Tibial artery (tissue), 4 donors: ENCODE measurements around the gene SLC9B1.
A peak's percentile ranks its signal among the peaks of the same experiment; 100 is the strongest.
"Not testable (repeated sequence)": the region's sequence is repeated elsewhere in the genome, so short reads cannot be mapped to it uniquely, and the experiment has no call there.

Source experiments
- DNase-seq, 2 donors: peaks; one replicate each; pipeline ENCODE4 v3.0.0-alpha.2; 2019
- H3K27ac ChIP-seq, 2 donors: fragments of 200-600 bp; sonication (generic) in 1 of 2; 1 replicate in 1 of 2; 2 replicates in 1 of 2; pipeline ENCODE4 v1.5.1; 2018 to 2019; ENCODE audit warnings: mild to moderate bottlenecking in 1 of 2
- H3K27me3 ChIP-seq, 2 donors: fragments of 200-600 bp; sonication (generic) in 1 of 2; one replicate each; pipeline versions ENCODE4 v1.5.1 to v1.6.0; 2016 to 2019
- H3K36me3 ChIP-seq, 3 donors: fragments of 200-600 bp; sonication (generic) in 2 of 3; one replicate each; pipeline ENCODE4 v1.5.1; 2016 to 2019; ENCODE audit warnings: mild to moderate bottlenecking in 2 of 3
- H3K4me1 ChIP-seq, 4 donors: fragments of 200-600 bp; sonication (generic) in 2 of 4; 1 replicate in 3 of 4; 2 replicates in 1 of 4; pipeline ENCODE4 v1.5.1; 2016 to 2019
- H3K4me3 ChIP-seq, 2 donors: fragments of 200-600 bp; sonication (generic) in 1 of 2; 1 replicate in 1 of 2; 2 replicates in 1 of 2; pipeline ENCODE4 v1.5.1; 2018 to 2019; ENCODE audit warnings: mild to moderate bottlenecking in 2 of 2
- H3K9me3 ChIP-seq, 3 donors: fragments of 200-600 bp; sonication (generic) in 1 of 3; one replicate each; pipeline ENCODE4 v1.5.1; 2016 to 2019
- intact Hi-C: fragments of 100-400 bp; cut with DNase I; formaldehyde crosslinking; loops from one replicate; pipeline ENCODE4 v1.15.0; 2023; ENCODE audit warnings: low total_unique reads
- TF ChIP-seq, protein P1 (sequence below), 2 experiments: fragments of 200-600 bp in 1 of 2; fragments of 450-650 bp in 1 of 2; IDR thresholded peaks; one replicate each; pipeline ENCODE4 v1.5.1; 2017 to 2019; ENCODE audit warnings: antibody characterized with exemption in 2 of 2, mild to moderate bottlenecking in 1 of 2, moderate library complexity in 1 of 2

SLC9B1 gene

DNA sequence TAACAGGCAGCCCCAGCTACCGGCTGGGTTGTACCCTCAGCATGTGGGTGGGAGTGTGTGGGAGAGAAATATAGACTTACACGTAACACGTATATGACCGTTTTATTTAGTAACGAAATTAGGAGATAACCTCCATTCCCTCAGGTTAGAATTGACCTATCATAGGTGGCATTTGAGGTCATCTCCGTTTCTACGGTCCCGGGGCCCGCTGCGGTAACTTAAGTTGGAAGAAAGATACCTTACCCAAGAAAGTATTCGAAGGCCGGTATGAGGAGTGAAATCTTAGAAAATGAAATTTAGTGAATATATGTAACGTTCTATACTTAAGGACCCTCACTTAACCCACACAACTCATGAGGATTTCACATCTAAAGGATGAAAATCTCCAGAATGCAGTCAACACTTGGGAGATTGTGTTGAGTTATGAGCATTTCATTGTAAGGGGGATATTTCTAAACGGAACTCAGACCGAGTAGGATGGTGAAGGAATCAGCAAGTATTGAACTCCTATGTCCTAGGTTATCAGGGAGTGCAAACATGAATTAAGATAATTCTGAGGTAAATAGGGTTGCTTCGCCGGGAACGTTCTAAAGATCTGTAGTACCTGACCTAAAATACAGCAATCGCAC is 149.8 kb downstream of the SLC9B1 start:
- peak in 1 of 2 donors; percentile 21 for DNase-seq
- no peaks in the 10 kb centered on the region for H3K9me3 ChIP-seq
- H3K4me1 ChIP-seq: peaks cover 0 to 29% (median 2%) of the 10 kb centered on the region in 4 donors
- intact Hi-C loops: loop anchor here (2.0 to 5.0 kb wide), 2 partner anchors 109 to 148 kb away; partner anchors contain the start of genes MANBA and SLC9B1
- no peaks in the 10 kb centered on the region for H3K36me3 ChIP-seq
- peak overlapping the region; percentile 93 to 97 for H3K27ac ChIP-seq
- H3K4me3 ChIP-seq: peak overlapping the region; percentile 64 to 72
- TF ChIP-seq, protein P1, sequence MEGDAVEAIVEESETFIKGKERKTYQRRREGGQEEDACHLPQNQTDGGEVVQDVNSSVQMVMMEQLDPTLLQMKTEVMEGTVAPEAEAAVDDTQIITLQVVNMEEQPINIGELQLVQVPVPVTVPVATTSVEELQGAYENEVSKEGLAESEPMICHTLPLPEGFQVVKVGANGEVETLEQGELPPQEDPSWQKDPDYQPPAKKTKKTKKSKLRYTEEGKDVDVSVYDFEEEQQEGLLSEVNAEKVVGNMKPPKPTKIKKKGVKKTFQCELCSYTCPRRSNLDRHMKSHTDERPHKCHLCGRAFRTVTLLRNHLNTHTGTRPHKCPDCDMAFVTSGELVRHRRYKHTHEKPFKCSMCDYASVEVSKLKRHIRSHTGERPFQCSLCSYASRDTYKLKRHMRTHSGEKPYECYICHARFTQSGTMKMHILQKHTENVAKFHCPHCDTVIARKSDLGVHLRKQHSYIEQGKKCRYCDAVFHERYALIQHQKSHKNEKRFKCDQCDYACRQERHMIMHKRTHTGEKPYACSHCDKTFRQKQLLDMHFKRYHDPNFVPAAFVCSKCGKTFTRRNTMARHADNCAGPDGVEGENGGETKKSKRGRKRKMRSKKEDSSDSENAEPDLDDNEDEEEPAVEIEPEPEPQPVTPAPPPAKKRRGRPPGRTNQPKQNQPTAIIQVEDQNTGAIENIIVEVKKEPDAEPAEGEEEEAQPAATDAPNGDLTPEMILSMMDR (IDR thresholded peaks at IDR 0.05): no peak
- no peaks in the 10 kb centered on the region for H3K27me3 ChIP-seq

DNA sequence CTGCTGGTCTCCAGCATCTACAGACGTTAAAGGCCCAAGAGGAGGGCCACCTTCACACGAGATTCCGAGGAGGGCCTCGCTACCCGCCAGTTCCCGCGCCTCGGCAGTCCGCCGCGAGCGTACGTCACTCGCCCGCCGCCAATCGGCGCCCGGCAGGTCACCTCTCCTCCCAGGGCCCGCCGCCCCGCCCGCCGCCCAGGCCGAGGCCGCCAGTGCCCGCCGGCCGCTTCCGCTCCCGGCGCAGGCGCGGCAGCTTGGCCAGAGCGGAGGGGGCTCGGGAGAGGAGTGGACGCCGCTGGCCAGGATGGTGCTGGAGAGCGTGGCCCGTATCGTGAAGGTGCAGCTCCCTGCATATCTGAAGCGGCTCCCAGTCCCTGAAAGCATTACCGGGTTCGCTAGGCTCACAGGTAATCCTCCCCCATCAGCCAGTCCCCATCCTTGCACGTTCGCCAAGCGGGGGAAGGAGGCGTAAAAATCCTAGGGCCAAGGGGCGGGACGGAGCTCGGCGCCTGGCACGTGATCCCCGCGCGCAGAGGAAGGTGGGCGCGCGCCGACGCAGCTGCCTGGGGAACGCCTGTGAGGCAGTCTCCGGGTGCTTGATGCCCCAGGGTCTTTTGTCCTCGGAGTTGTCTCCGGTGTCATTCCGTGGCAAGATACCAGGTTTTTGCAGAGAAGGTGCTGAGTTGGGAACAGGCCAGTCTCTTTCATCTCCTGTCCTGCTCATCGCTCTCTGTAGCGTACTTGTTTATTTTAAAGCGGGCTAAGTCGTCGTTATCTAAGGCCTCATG is 150.5 kb downstream of the SLC9B1 start, which contains the start of gene CISD2:
TSS of gene CISD2 (plus strand) at position 212 of the 788 bp plus-strand sequence. CDS start at position 305, 93 bp downstream.
- Histone ChIP-seq H3K36me3 (no peaks in the 10 kb centered on the region), H3K4me1 (peaks cover 0 to 29% (median 2%) of the 10 kb centered on the region in 4 donors), H3K27me3 (no peaks in the 10 kb centered on the region), H3K9me3 (no peaks in the 10 kb centered on the region), H3K4me3 (peak within 1 kb of the TSS; percentile 64 to 72), H3K27ac (peak within 1 kb of the TSS; percentile 93 to 97)
- DNase-seq: peak; percentile 90 to 96
- intact Hi-C loops: loop anchor here (1.0 to 5.0 kb wide), 3 partner anchors 42 to 148 kb away; partner anchors contain the start of genes MANBA, SLC9B1 and UBE2D3
- TF ChIP-seq, protein P1 (IDR thresholded peaks at IDR 0.05): peak in 1 of 2 experiments; percentile 15

DNA sequence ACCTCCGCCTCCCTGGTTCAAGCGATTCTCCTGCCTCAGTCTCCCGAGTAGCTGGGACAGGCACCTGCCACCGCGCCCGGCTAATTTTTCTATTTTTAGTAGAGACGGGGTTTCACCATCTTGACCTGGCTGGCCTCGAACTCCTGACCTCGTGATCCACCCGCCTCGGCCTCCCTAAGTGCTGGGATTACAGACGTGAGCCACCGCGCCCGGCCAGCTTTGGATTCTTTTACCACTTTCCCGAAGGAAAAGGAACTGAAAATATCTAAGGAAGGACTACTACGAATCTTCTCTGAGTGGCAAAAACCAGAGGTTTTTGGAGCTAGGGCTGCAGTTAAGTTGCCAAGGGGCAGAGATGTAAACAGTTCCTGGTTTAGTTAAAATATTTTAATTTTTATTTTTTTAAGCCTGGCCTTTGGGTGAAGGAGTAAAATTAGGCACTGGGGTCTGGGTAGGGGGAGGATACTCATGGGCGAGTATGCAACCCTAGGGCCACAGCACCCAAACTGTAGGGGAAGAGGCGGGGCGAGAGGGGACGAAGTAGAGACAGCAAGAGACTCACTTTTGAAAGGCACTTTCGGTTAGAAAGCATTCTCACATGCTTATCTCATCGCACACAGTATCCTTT is 151.2 kb downstream of the SLC9B1 start:
- intact Hi-C loops: loop anchor here (1.0 to 5.0 kb wide), 3 partner anchors 41 to 149 kb away; partner anchors contain the start of genes MANBA, SLC9B1 and UBE2D3
- no peaks in the 10 kb centered on the region for H3K36me3 ChIP-seq
- no peaks in the 10 kb centered on the region for H3K27me3 ChIP-seq
- H3K9me3 ChIP-seq: no peaks in the 10 kb centered on the region
- peaks cover 0 to 29% (median 2%) of the 10 kb centered on the region in 4 donors for H3K4me1 ChIP-seq
- peak; percentile 26 to 68 for DNase-seq
- H3K4me3 ChIP-seq: peak overlapping the region; percentile 64 to 72
- TF ChIP-seq, protein P1 (IDR thresholded peaks at IDR 0.05): no peak
- H3K27ac ChIP-seq: peak overlapping the region; percentile 93 to 97

DNA sequence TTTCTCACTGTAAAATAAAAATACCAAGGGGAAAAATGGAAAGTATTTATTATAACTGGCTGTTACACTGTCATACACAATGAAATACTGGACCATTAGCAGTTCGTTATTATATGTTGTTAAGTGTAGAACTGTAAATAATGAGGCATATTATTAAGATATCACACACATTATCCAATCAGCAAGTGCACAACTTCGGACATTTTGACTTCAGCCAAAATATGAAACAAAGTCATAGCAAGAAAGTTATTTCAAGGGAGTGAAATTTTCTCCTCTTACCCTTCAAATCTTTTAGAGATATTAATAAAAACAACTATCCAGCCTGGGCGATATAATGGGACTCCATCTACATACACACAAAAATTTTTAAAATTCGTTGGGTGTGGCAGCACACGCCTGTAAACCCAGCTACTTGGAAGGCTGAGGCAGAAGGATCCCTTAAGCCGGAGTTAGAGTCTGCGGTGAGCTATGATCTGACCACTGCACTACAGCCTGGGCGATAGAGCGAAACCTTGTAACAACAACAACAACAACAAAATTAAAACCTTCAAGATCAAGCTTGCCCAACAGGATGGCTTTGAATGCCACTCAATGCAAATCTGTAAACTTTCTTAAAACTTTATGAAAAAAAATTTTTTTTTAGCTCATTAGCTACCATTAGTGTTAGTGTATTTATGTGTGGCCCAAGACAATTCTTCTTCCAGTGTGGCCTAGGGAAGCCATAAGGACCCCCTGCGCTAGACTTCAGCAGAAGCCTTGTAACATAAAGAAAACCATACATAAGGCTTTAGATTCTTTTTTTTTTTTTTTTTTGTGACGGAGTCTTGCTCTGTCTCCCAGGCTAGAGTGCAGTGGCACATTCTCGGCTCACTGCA is 152.0 kb downstream of the SLC9B1 start:
- intact Hi-C loops: loop anchor here (1.0 to 5.0 kb wide), 3 partner anchors 40 to 150 kb away; partner anchors contain the start of genes MANBA, SLC9B1 and UBE2D3
- peaks cover 0 to 29% (median 2%) of the 10 kb centered on the region in 4 donors for H3K4me1 ChIP-seq

DNA sequence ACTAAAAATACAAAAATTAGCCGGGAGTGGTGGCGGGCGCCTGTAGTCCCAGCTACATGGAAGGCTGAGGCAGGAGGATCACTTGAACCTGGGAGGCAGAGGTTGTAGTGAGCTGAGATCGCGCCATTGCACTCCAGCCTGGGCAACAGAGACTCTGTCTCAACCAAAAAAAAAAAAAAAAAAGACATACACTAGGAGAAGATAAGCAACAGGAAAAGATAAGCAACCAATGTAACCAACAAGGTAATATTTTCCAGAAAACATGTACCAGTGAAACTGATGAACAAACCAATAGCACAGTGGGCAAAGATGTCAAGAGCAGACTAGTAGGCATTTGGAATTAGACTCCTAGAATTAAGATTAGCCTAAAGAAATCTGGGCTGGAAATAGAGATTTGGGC is 154.2 kb downstream of the SLC9B1 start:
- H3K36me3 ChIP-seq: not testable (repeated sequence)
- peaks cover 0 to 19% (median 2%) of the 10 kb centered on the region in 4 donors for H3K4me1 ChIP-seq
- intact Hi-C loops: loop anchor here (5.0 kb wide), 1 partner anchor 152 kb away; the partner anchor contains the start of gene SLC9B1

More for the DNA sequence above, 152.0 kb downstream of the SLC9B1 start:
- DNase-seq: no peak
- Histone ChIP-seq H3K4me3 (peak overlapping the region; percentile 64 to 72), H3K27me3 (no peaks in the 10 kb centered on the region), H3K27ac (peak overlapping the region; percentile 93 to 97), H3K36me3 (no peaks in the 10 kb centered on the region), H3K9me3 (no peaks in the 10 kb centered on the region)
- TF ChIP-seq, protein P1 (IDR thresholded peaks at IDR 0.05): no peak

More for the DNA sequence above, 154.2 kb downstream of the SLC9B1 start:
- H3K4me3 ChIP-seq, H3K9me3 ChIP-seq, H3K27ac ChIP-seq, DNase-seq, H3K27me3 ChIP-seq: not testable (repeated sequence)
